Fibroblast of lung (primary cell): ENCODE measurements around the gene RCAN2.

Experiments used
- CTCF ChIP-seq, 2 donors: IDR thresholded peaks in 1 of 2; conservative IDR thresholded peaks in 1 of 2; 1 replicate in 1 of 2; 2 replicates in 1 of 2; pipeline ENCODE4 v1.5.1; 2011 to 2012; ENCODE audit warnings: low read length in 2 of 2, control low read depth in 1 of 2, inconsistent platforms in 1 of 2, low read depth in 1 of 2, mild to moderate bottlenecking in 1 of 2
- EZH2 ChIP-seq: IDR thresholded peaks from 2 replicates; pipeline ENCODE4 v1.5.1; 2012; ENCODE audit warnings: low read length, control low read depth, mild to moderate bottlenecking; ENCODE audit errors: missing control alignments

DNA sequence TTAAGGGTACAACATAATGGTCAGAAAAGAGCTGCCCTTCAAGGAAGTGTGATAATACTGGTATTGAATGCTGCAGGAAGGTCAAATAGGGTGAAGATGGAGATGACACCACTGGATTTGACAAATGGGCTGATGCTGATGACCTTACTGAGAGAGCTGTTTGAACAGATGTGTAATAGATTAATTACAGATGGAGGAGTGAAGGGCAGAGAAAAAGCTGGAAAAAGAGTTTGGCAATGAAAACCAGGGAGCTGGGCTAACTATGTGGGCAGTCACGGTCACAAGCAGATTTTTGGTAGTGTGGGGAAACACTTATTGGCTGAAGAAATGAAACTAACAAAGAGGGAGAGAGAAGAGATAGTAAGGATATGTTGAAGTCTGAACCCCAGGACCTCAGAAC, 236.9 kb downstream of the RCAN2 start:
- TF ChIP-seq CTCF (conservative IDR thresholded peaks at IDR 0.05 in 1 of 2, IDR thresholded peaks at IDR 0.05 in 1 of 2; ENCODE audit: low read depth in 1 of 2, low read length in 2 of 2) (no peak), EZH2 (no peak)
